PFSK-1 (cell line): ENCODE measurements around the gene CCDC171.

Experiments
- FOXP2 ChIP-seq: optimal IDR thresholded peaks from 2 replicates; pipeline ENCODE3; 2011; ENCODE audit warnings: borderline replicate concordance, control low read depth, inconsistent platforms; ENCODE audit not compliant: insufficient read depth; ENCODE audit errors: extremely low read length, extremely low read depth
- POLR2AphosphoS5 ChIP-seq: IDR thresholded peaks from 2 replicates; pipeline ENCODE4 v1.6.1; 2012; ENCODE audit warnings: low read depth, mild to moderate bottlenecking, control low read depth, low read length, moderate library complexity
- REST ChIP-seq, 2 experiments: IDR thresholded peaks; 2 replicates each; pipeline versions ENCODE4 v1.6.1 to v1.8.0; 2011 to 2012; ENCODE audit warnings: low read depth in 2 of 2, low read length in 2 of 2, control low read depth in 1 of 2, inconsistent platforms in 1 of 2, mild to moderate bottlenecking in 1 of 2, moderate library complexity in 1 of 2; ENCODE audit not compliant: insufficient read depth in 1 of 2
- SIN3A ChIP-seq: IDR thresholded peaks from 2 replicates; pipeline ENCODE4 v1.6.1; 2012; ENCODE audit warnings: mild to moderate bottlenecking, low read length, moderate library complexity, borderline replicate concordance; ENCODE audit not compliant: insufficient read depth
- TAF1 ChIP-seq: IDR thresholded peaks from 2 replicates; pipeline ENCODE4 v1.6.1; 2012; ENCODE audit warnings: low read length, control low read depth, borderline replicate concordance; ENCODE audit not compliant: insufficient read depth

The CCDC171 gene

GRCh38 chr9:15966471-15966870 lies 413.6 kb downstream of the CCDC171 start:
- TF ChIP-seq POLR2AphosphoS5 (no peak), TAF1 (no peak), FOXP2 (no peak), REST (IDR thresholded peaks at IDR 0.05; ENCODE audit: insufficient read depth in 1 of 2, low read depth in 2 of 2, low read length in 2 of 2) (no peak), SIN3A (no peak)

GRCh38 chr9:15967068-15967467 lies 414.2 kb downstream of the CCDC171 start:
- TF ChIP-seq FOXP2 (no peak), SIN3A (no peak), REST (IDR thresholded peaks at IDR 0.05; ENCODE audit: insufficient read depth in 1 of 2, low read depth in 2 of 2, low read length in 2 of 2) (no peak), TAF1 (no peak), POLR2AphosphoS5 (no peak)

- TF ChIP-seq SIN3A (no peak), FOXP2 (no peak), TAF1 (no peak), REST (IDR thresholded peaks at IDR 0.05; ENCODE audit: insufficient read depth in 1 of 2, low read depth in 2 of 2, low read length in 2 of 2) (no peak), POLR2AphosphoS5 (no peak)
These were observed 419.9 kb downstream of the CCDC171 start for GRCh38 chr9:15972760-15973159.

GRCh38 chr9:15975101-15975778 lies 422.4 kb downstream of the CCDC171 start:
- TF ChIP-seq FOXP2 (no peak), SIN3A (no peak), TAF1 (no peak), POLR2AphosphoS5 (no peak), REST (IDR thresholded peaks at IDR 0.05; ENCODE audit: insufficient read depth in 1 of 2, low read depth in 2 of 2, low read length in 2 of 2) (no peak)
